Bronchial epithelial cell (primary cell): ENCODE data around the gene ABCC2. TPM values are rescaled to one million over a fixed set of nuclear protein-coding genes. Genes with fewer than 3 reads are reported as not detected.
A peak's percentile ranks its signal among the peaks of the same experiment; 100 is the strongest.

Source experiments
- DNase-seq: peaks from one replicate; pipeline ENCODE4 v3.0.0-alpha.2; 2010; ENCODE audit warnings: low read depth
- FAIRE-seq: peaks from 2 replicates; lab custom pipeline; 2011; peaks lifted over from hg19 to GRCh38; lab: Jason Lieb, UNC
- H3K27me3 ChIP-seq: 2 replicates; pipeline ENCODE4 v1.5.1; 2011; ENCODE audit warnings: low read length; ENCODE audit not compliant: control insufficient read depth, insufficient read depth
- H3K36me3 ChIP-seq: 2 replicates; pipeline ENCODE4 v1.5.1; 2011; ENCODE audit warnings: low read length; ENCODE audit not compliant: control insufficient read depth, insufficient read depth
- H3K4me3 ChIP-seq: 2 replicates; pipeline ENCODE4 v1.5.1; 2011; ENCODE audit warnings: mild to moderate bottlenecking, low read depth, low read length, control low read depth
- total RNA-seq: library from RNA; depleted of rRNA; stranded (reverse); fragments of >200 nt; gene quantifications from 2 replicates; pipeline ENCODE4 v1.2.1, GENCODE V29; 2014
- TF ChIP-seq, protein P1 (sequence below): IDR thresholded peaks from 2 replicates; pipeline ENCODE4 v1.5.1; 2011; ENCODE audit warnings: mild to moderate bottlenecking, moderate library complexity, low read length, control low read depth, inconsistent platforms; ENCODE audit not compliant: insufficient read depth, severe bottlenecking

The ABCC2 gene
- total RNA-seq, 1 donor from 2014 or later = 0.53 TPM

- H3K36me3 ChIP-seq = no peaks in the 10 kb centered on the region
- H3K4me3 ChIP-seq = no peak overlapping the region
- FAIRE-seq (no peak), DNase-seq (peak; percentile 30)
- TF ChIP-seq, protein P1, sequence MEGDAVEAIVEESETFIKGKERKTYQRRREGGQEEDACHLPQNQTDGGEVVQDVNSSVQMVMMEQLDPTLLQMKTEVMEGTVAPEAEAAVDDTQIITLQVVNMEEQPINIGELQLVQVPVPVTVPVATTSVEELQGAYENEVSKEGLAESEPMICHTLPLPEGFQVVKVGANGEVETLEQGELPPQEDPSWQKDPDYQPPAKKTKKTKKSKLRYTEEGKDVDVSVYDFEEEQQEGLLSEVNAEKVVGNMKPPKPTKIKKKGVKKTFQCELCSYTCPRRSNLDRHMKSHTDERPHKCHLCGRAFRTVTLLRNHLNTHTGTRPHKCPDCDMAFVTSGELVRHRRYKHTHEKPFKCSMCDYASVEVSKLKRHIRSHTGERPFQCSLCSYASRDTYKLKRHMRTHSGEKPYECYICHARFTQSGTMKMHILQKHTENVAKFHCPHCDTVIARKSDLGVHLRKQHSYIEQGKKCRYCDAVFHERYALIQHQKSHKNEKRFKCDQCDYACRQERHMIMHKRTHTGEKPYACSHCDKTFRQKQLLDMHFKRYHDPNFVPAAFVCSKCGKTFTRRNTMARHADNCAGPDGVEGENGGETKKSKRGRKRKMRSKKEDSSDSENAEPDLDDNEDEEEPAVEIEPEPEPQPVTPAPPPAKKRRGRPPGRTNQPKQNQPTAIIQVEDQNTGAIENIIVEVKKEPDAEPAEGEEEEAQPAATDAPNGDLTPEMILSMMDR = no peak
- H3K27me3 ChIP-seq = no peaks in the 10 kb centered on the region
Observed at GRCh38 chr10:99777918-99778714, 4.3 kb upstream of the ABCC2 start.

DNA sequence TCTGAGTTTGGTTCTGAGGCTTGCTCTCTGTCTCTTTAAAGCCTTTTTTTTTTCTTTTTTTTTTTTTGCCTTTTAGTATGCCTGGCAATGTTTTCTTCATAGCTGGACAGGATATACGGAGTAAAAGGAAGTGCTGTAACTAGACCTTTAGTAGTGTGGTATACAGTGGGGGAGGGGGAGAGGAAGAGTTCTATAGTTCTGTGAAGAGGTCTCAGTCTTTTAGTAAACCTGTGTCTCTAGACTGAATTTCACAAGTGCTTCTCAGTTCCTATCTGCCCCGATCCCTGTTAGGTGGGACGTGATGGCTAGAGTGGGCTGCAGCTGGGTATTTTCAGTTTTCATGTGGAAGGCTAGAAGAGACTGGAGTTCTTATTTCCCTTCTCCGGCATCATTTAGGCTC, 3.1 kb upstream of the ABCC2 start:
- TF ChIP-seq, protein P1 = no peak
- DNase-seq (peak; percentile 72), FAIRE-seq (no peak)
- H3K27me3 ChIP-seq = no peaks in the 10 kb centered on the region
- H3K4me3 ChIP-seq = peak overlapping the region; percentile 2
- H3K36me3 ChIP-seq = no peaks in the 10 kb centered on the region

GRCh38 chr10:99781734-99782429, 558 bp upstream of the ABCC2 start:
- no peaks in the 10 kb centered on the region for H3K27me3 ChIP-seq
- TF ChIP-seq, protein P1 = no peak
- no peaks in the 10 kb centered on the region for H3K36me3 ChIP-seq
- FAIRE-seq (no peak), DNase-seq (no peak)
- no peak overlapping the region for H3K4me3 ChIP-seq

DNA sequence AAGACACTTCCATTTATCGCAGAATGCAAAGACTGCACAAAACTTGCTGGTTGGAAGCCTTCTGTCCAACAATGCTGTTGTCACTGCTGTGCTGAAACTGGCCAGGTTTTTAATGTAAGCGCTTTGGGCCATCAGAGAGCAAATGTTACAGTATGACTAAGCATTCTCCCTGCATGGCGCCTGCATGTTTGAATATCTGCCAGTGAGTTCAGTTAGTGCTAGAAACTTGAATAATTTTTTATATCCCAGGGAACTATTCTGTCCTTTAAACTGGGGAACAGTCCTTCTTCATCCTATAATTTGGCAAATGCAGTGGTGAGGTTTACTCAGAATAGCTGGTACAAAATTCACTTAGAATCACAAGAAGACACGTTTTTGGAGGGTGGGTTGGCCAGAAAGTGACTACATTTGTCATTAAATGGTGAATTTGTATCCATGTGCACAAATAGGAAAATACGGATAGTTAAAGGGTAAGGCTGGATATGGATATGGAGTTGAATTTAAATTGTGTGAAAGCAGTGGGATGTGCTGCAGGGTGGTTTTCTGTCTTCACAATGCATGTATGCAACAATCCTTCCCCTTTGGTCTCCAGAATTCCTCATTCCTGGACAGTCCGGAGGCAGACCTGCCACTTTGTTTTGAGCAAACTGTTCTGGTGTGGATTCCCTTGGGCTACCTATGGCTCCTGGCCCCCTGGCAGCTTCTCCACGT, 1.7 kb downstream of the ABCC2 start:
- H3K4me3 ChIP-seq = no peak overlapping the region
- H3K27me3 ChIP-seq = no peaks in the 10 kb centered on the region
- H3K36me3 ChIP-seq = no peaks in the 10 kb centered on the region
- TF ChIP-seq, protein P1 = no peak
- DNase-seq (peak; percentile 39), FAIRE-seq (no peak)

- Histone ChIP-seq H3K27me3 (no peaks in the 10 kb centered on the region), H3K4me3 (no peak overlapping the region), H3K36me3 (no peaks in the 10 kb centered on the region)
- FAIRE-seq (no peak), DNase-seq (no peak)
- TF ChIP-seq, protein P1 = no peak
Observed at GRCh38 chr10:99784727-99785441, 2.4 kb downstream of the ABCC2 start.
